ENCODE measurements around the gene HDDC2.

The HDDC2 gene

DNA sequence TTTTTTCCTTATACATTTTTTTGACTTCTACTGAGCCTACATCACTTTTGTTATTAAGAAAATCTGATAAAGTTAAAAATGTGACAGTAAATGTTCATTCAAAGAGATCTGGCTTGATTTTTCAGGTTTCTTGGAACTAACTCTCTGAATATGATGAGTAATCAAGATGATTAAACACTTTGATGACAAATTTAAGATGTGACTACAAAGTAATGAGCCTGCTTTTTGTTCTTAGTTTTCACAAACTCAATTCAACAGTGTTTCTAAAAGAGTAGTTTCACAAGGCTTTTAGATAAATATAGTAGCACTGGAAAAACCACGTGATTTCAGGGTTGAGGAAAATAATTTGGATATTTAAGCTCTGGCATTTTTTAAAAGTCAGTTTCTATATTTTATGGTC, 37.9 kb upstream of the HDDC2 start:
- no peak for DNase-seq (ENCODE audit: low spot score)

GRCh38 chr6:125338381-125338780, 36.6 kb upstream of the HDDC2 start:
- no peak for TF ChIP-seq CTCF (IDR thresholded peaks at IDR 0.05; ENCODE audit: extremely low read depth, missing control alignments)
- no peak for DNase-seq (ENCODE audit: low spot score)

More for the DNA sequence above, 37.9 kb upstream of the HDDC2 start:
- TF ChIP-seq CTCF (IDR thresholded peaks at IDR 0.05; ENCODE audit: extremely low read depth, missing control alignments) = no peak

DNA sequence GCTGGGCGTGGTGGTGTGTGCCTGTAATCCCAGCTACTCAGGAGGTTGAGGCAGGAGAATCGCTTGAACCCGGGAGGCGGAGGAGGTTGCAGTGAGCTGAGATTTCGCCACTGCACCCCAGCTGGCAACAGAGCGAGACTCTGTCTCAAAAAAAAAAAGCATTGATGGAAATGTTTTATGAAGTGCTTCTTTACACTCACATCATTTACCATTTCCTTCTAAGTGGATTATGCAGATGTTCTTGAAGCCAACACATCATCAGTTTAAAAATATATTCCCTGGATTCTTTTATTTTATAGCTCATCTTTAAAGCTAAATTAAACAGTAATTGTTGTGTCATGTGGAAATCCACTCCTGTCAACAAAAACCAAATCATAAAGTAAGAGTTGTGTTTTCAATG, 35.9 kb upstream of the HDDC2 start:
- DNase-seq (ENCODE audit: low spot score) = no peak
- TF ChIP-seq CTCF (IDR thresholded peaks at IDR 0.05; ENCODE audit: extremely low read depth, missing control alignments) = no peak

DNA sequence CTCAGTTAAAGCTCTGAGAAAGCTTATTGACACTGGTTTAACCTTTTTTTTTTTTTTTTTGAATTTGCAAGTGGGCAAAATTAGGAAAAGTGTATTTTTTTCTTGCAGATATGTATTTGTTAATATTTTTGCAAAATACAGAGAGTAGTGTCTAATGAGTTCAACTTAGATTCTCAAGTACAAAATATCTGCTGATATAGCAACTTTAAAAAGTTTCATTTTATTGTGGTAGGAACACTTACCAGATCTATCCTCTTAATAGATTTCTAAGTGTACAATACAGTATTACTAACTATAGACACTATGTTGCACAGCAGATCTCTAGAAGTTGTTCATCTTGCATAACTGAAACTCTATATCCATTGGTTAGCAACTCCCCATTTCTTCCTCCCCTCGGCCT, 30.9 kb upstream of the HDDC2 start:
- no peak for DNase-seq (ENCODE audit: low spot score)
- TF ChIP-seq CTCF (IDR thresholded peaks at IDR 0.05; ENCODE audit: extremely low read depth, missing control alignments) = no peak

DNA sequence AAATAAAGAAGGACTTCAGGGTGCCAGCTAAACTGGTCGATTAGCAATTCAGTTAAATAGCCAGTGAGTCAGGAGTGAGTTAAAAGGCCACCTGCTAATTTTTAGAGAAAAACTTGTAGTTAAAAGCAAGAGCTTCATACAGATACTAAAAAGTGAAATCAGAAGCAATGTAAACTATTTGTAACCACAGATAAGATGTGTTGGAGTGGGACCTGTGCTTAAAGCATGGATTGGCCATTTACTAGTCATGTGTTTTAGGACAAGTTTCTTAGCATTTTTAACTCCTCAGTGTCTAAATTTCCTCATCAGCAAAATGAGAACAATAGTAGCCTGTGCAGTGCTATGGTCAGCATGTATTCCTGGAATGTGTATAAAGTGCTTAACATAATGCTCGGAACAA, 23.8 kb upstream of the HDDC2 start:
- no peak for DNase-seq (ENCODE audit: low spot score)
- no peak for TF ChIP-seq CTCF (IDR thresholded peaks at IDR 0.05; ENCODE audit: extremely low read depth, missing control alignments)

- no peak for DNase-seq (ENCODE audit: low spot score)
- no peak for TF ChIP-seq CTCF (IDR thresholded peaks at IDR 0.05; ENCODE audit: extremely low read depth, missing control alignments)
Measured at GRCh38 chr6:125323376-125323775, 21.6 kb upstream of the HDDC2 start.

DNA sequence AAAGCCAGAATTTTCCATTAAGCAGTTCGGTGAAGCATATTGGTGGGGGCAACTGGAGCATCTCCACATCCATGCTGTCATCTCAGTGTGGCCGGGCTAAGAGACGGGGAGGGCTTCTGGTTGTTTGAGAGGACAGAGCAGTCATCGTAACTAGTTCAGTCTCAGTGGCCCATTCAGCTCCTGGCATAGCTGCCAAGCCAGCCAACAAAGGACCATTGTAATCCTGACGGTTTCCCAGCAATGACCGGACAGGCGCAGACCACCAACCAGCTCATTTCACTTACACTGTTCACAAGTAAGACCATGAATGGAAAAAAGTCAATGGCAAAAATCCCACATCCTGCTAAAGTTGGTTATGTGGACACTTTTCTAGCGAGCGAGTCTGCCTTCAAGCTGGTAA, 14.9 kb upstream of the HDDC2 start:
- no peak for DNase-seq (ENCODE audit: low spot score)
- TF ChIP-seq CTCF (IDR thresholded peaks at IDR 0.05; ENCODE audit: extremely low read depth, missing control alignments) = no peak

Measured in GM20000 (cell line).